IgD-negative memory B cell (primary cell): ENCODE results near the gene CLDN10. TPM values are rescaled to one million over a fixed set of nuclear protein-coding genes. Genes with fewer than 3 reads are reported as not detected.

ENCODE experiments used
- H3K27ac Mint-ChIP-seq, 3 donors: one replicate each; pipeline ENCODE4 v1.8.0; 2020 to 2022; ENCODE audit warnings: mild to moderate bottlenecking in 3 of 3, mixed read lengths in 3 of 3, moderate library complexity in 1 of 3
- H3K27me3 Mint-ChIP-seq: one replicate; pipeline ENCODE4 v1.8.0; 2021; ENCODE audit warnings: mixed read lengths
- H3K36me3 Mint-ChIP-seq: one replicate; pipeline ENCODE4 v1.8.0; 2020; ENCODE audit warnings: mild to moderate bottlenecking, mixed read lengths
- H3K4me1 Mint-ChIP-seq, 3 donors: one replicate each; pipeline ENCODE4 v1.8.0; 2020 to 2022; ENCODE audit warnings: mixed read lengths in 3 of 3, mild to moderate bottlenecking in 1 of 3
- H3K4me3 Mint-ChIP-seq, 4 donors: one replicate each; pipeline ENCODE4 v1.8.0; 2020 to 2022; ENCODE audit warnings: mild to moderate bottlenecking in 4 of 4, mixed read lengths in 4 of 4, moderate library complexity in 3 of 4
- H3K9me3 Mint-ChIP-seq, 3 donors: one replicate each; pipeline ENCODE4 v1.8.0; 2020 to 2021; ENCODE audit warnings: mixed read lengths in 3 of 3, mild to moderate bottlenecking in 1 of 3
- polyA plus RNA-seq: library from polyadenylated mRNA; unstranded; fragments of 300-500 nt; fragmentation: Illumina TruSeq; gene quantifications from one replicate; pipeline ENCODE4 v1.2.3, GENCODE V29; 2021

The CLDN10 gene
- polyA plus RNA-seq, 1 donor from 2014 or later = not detected

- Mint-ChIP-seq H3K27me3 (peaks cover 3% of the 10 kb centered on the region), H3K4me3 (no peak overlapping the region), H3K27ac (no peak overlapping the region), H3K9me3 (peaks cover 0 to 2% (median 0%) of the 10 kb centered on the region in 3 donors), H3K4me1 (no peaks in the 10 kb centered on the region), H3K36me3 (no peaks in the 10 kb centered on the region)
Observed at GRCh38 chr13:95629071-95629470, 76.6 kb downstream of the CLDN10 start.

Other genes starting within 250 kb of the CLDN10 start
- gene DZIP1, start 92.0 kb downstream of the CLDN10 start, polyA plus RNA-seq = not detected
- gene DNAJC3, start 124.4 kb downstream of the CLDN10 start, polyA plus RNA-seq = 11.2 TPM